Kidney (tissue), 22 donors: Measurements from ENCODE around the gene RPP25. TPM values are rescaled to one million over a fixed set of nuclear protein-coding genes. Genes with fewer than 3 reads are reported as not detected.
A peak's percentile ranks its signal among the peaks of the same experiment; 100 is the strongest.

Source experiments
- DNase-seq, 5 donors: peaks; one replicate each; pipeline ENCODE4 v3.0.0-alpha.2; 2013 to 2020
- FAIRE-seq: peaks from 2 replicates; lab custom pipeline; 2012; peaks lifted over from hg19 to GRCh38; lab: Jason Lieb, UNC
- H3K27ac ChIP-seq, 2 donors: one replicate each; pipeline ENCODE4 v1.7.0; 2013; ENCODE audit warnings: low read depth in 2 of 2, low read length in 2 of 2, inconsistent platforms in 1 of 2
- H3K27me3 ChIP-seq: one replicate; pipeline ENCODE4 v1.7.1; 2013; ENCODE audit warnings: low read length, inconsistent platforms; ENCODE audit not compliant: control insufficient read depth, insufficient read depth
- H3K36me3 ChIP-seq, 3 donors: one replicate each; pipeline versions ENCODE4 v1.7.0 to v1.7.1; 2013; ENCODE audit warnings: low read length in 3 of 3, control low read depth in 1 of 3, inconsistent platforms in 1 of 3; ENCODE audit not compliant: insufficient read depth in 3 of 3, control insufficient read depth in 2 of 3
- H3K4me1 ChIP-seq, 3 donors: one replicate each; pipeline versions ENCODE4 v1.7.0 to v1.7.1; 2013; ENCODE audit warnings: low read length in 3 of 3, inconsistent platforms in 1 of 3, low read depth in 1 of 3; ENCODE audit not compliant: control insufficient read depth in 2 of 3, insufficient read depth in 2 of 3
- H3K4me3 ChIP-seq, 3 donors: one replicate each; pipeline versions ENCODE4 v1.7.0 to v1.8.1; 2013; ENCODE audit warnings: low read length in 3 of 3, control low read depth in 1 of 3, inconsistent platforms in 1 of 3
- H3K9ac ChIP-seq, 3 donors: one replicate each; pipeline versions ENCODE4 v1.7.0 to v1.7.1; 2013; ENCODE audit warnings: low read length in 3 of 3, control low read depth in 1 of 3, inconsistent platforms in 1 of 3
- H3K9me3 ChIP-seq, 3 donors: one replicate each; pipeline versions ENCODE4 v1.7.0 to v1.7.1; 2013; ENCODE audit warnings: low read length in 3 of 3, control low read depth in 1 of 3, inconsistent platforms in 1 of 3; ENCODE audit not compliant: control insufficient read depth in 2 of 3, insufficient read depth in 1 of 3
- intact Hi-C: fragments of 100-400 bp; cut with DNase I; formaldehyde crosslinking; loops from one replicate; pipeline ENCODE4 v1.11.1; 2022
- long read RNA-seq, 10 donors: library from polyadenylated mRNA in 1 of 10; unstranded in 1 of 10; transcript quantifications; one replicate each; pipeline ENCODE4 v2.0.0 and lab custom pipeline, GENCODE V29; 2021 to 2026
- polyA plus RNA-seq: library from polyadenylated mRNA; stranded (reverse); fragments of 350-450 nt; fragmentation: Illumina TruSeq; extraction: RNeasy Lipid Tissue Mini Kit (QIAGEN cat#74804); gene quantifications from one replicate; pipeline ENCODE4 v1.2.3, GENCODE V29; 2014; ENCODE audit warnings: low read depth, low replicate concordance; ENCODE audit not compliant: insufficient read depth
- total RNA-seq: library from RNA; stranded (reverse); fragmentation: NEBNext Ultra II Directional; extraction: Animal tissue kit (Norgen Biotek cat#: 25700); gene quantifications from one replicate; pipeline ENCODE4 v1.2.1, GENCODE V29; 2021
- TF ChIP-seq, protein P1 (sequence below): IDR thresholded peaks from 3 replicates; pipeline ENCODE4 v1.5.1; 2012; ENCODE audit warnings: mild to moderate bottlenecking, moderate library complexity, borderline replicate concordance; ENCODE audit not compliant: insufficient read depth; ENCODE audit errors: extremely low read depth
- donor health status: control.
- donor health status: control.
- donor health status: control.
- donor health status: control.
- donor health status: control.
- donor health status: DM: yes; HTN: yes; CAD: no.
- donor health status: Normal renal cell carcinoma (clear cell type).

The RPP25 gene, protein sequence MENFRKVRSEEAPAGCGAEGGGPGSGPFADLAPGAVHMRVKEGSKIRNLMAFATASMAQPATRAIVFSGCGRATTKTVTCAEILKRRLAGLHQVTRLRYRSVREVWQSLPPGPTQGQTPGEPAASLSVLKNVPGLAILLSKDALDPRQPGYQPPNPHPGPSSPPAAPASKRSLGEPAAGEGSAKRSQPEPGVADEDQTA
- total RNA-seq (7.2 TPM), polyA plus RNA-seq (7.3 TPM)
- long read RNA-seq, donor 1, transcript RPP25-201 (1 exons, 3,049 nt): major isoform, 6 of 6 reads
- long read RNA-seq, donor 1, partial matches to known transcripts: 0 of 6 reads
- long read RNA-seq, donor 1, other reads (novel, unspliced or antisense): 0 of 6 reads
- long read RNA-seq, donor 2, partial matches to known transcripts: 0 of 2 reads
- long read RNA-seq, donor 2, other reads (novel, unspliced or antisense): 0 of 2 reads
- long read RNA-seq, donor 3, partial matches to known transcripts: 0 of 1 reads
- long read RNA-seq, donor 3, other reads (novel, unspliced or antisense): 0 of 1 reads
- long read RNA-seq, donor 4, partial matches to known transcripts: 0 of 3 reads
- long read RNA-seq, donor 4, other reads (novel, unspliced or antisense): 0 of 3 reads
- long read RNA-seq, donor 5: 0 reads
- long read RNA-seq, donor 6, transcript RPP25-201 (1 exons, 3,049 nt): major isoform, 6 of 6 reads
- long read RNA-seq, donor 6, partial matches to known transcripts: 0 of 6 reads
- long read RNA-seq, donor 6, other reads (novel, unspliced or antisense): 0 of 6 reads
- long read RNA-seq, donor 7, transcript RPP25-201 (1 exons, 3,049 nt): major isoform, 20 of 20 reads
- long read RNA-seq, donor 7, partial matches to known transcripts: 0 of 20 reads
- long read RNA-seq, donor 7, other reads (novel, unspliced or antisense): 0 of 20 reads
- long read RNA-seq, donor 8, transcript RPP25-201 (1 exons, 3,049 nt): major isoform, 6 of 6 reads
- long read RNA-seq, donor 8, partial matches to known transcripts: 0 of 6 reads
- long read RNA-seq, donor 8, other reads (novel, unspliced or antisense): 0 of 6 reads
- long read RNA-seq, donor 9, partial matches to known transcripts: 0 of 4 reads
- long read RNA-seq, donor 9, other reads (novel, unspliced or antisense): 0 of 4 reads
- long read RNA-seq, donor 10, partial matches to known transcripts: 0 of 4 reads
- long read RNA-seq, donor 10, other reads (novel, unspliced or antisense): 0 of 4 reads

DNA sequence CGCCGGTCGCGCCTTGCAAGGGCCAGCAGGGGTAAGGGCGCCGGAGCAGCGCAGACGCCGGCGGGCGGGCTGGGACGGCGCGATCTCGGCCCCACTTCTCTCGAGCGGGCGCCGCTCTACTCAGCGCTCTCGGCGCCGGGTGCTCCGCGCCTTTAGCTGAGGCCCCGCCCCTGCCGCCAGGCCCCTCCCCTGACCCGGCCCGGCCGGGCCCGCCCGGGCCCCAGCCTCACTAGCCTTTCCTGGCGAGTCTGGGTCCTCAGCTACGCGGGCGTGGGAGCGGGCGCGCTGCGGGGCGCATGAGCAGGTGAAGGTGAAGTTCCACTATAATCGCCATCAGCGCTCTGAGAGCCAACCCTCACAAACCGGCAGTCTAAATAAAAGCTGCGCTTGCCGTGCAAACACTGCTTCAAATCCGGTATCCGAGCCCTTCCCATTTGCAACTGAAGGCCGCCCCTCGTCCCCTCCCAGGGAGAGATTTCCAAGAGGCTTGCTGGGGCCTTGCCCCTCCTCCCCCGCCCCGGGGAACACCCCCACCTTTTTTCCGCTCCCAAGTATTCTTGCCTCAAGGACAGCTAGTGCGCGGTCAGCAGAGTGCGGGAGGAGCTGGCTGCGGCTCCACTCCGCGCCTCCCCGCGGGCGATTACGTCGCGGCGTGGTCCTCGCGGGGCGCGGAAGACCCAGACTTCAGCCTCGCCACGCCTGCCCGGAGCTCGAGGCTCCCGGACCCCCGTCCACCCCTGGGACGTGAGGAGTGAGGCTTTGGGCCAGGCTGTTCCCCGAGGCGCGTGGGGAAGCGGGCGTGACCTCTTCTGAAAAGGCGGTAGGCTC lies at the start of gene RPP25:
TSS of gene RPP25 (minus strand) at position 125 of the 828 bp plus-strand sequence. CDS start 189 bp downstream, outside the sequence.
- peak within 1 kb of the TSS in 1 of 2 donors; percentile 63 for H3K27ac ChIP-seq
- FAIRE-seq (no peak), DNase-seq (peak; percentile 58 to 92 (median 75))
- peak within 1 kb of the TSS; percentile 26 to 64 (median 57) for H3K4me3 ChIP-seq
- TF ChIP-seq, protein P1, sequence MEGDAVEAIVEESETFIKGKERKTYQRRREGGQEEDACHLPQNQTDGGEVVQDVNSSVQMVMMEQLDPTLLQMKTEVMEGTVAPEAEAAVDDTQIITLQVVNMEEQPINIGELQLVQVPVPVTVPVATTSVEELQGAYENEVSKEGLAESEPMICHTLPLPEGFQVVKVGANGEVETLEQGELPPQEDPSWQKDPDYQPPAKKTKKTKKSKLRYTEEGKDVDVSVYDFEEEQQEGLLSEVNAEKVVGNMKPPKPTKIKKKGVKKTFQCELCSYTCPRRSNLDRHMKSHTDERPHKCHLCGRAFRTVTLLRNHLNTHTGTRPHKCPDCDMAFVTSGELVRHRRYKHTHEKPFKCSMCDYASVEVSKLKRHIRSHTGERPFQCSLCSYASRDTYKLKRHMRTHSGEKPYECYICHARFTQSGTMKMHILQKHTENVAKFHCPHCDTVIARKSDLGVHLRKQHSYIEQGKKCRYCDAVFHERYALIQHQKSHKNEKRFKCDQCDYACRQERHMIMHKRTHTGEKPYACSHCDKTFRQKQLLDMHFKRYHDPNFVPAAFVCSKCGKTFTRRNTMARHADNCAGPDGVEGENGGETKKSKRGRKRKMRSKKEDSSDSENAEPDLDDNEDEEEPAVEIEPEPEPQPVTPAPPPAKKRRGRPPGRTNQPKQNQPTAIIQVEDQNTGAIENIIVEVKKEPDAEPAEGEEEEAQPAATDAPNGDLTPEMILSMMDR: no peak
- no peaks in the 10 kb centered on the region for H3K36me3 ChIP-seq
- peak within 1 kb of the TSS in 2 of 3 donors; percentile 32 to 37 for H3K9ac ChIP-seq
- intact Hi-C loops: no loop called here
- H3K4me1 ChIP-seq: peaks cover 0 to 18% (median 12%) of the 10 kb centered on the region in 3 donors
- no peaks in the 10 kb centered on the region for H3K9me3 ChIP-seq
- peaks cover 7% of the 10 kb centered on the region for H3K27me3 ChIP-seq

DNA sequence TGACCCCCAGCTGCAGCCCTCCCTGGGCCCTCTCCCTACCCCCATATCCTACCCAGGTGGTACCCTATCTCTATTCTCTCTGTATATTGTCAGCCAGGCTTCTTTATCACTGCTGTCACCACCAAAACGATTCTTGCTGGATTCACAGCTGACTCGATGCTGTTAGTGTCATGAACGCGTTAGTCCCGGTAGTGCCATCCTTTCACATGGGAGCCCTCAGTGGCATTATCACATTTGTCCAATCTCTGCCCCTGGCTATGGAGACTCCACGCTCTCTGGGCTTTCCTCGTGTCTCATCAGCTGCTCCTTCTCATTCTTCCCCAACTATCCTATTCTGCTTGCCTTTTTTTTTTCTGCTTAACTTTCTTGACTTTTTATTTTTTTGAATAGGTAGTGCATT lies 45.8 kb upstream of the RPP25 start:
- DNase-seq: no peak
- Histone ChIP-seq H3K9me3 (no peaks in the 10 kb centered on the region), H3K27me3 (no peaks in the 10 kb centered on the region), H3K36me3 (no peaks in the 10 kb centered on the region), H3K4me3 (no peak overlapping the region), H3K4me1 (no peaks in the 10 kb centered on the region), H3K9ac (no peak overlapping the region), H3K27ac (no peak overlapping the region)
- FAIRE-seq: no peak
- intact Hi-C loops: no loop called here
- TF ChIP-seq, protein P1: no peak

DNA sequence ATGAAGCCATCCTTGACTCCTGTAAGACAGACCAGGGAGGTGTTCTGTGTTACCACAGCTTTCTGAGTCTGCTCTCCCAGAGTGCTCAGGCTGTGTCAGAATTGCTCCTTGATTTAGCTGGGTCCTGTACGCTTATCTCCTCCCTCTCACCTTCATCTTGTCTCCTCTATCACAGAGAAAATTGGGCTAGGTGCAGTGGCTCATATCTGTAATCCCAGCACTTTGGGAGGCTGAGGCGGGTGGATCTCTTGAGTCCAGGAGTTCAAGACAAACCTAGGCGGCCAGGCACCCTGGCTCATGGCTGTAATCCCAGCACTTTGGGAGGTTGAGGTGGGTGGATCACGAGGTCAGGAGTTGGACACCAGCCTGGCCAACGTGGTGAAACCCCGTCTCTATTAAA lies 44.7 kb upstream of the RPP25 start:
- FAIRE-seq (no peak), DNase-seq (no peak)
- intact Hi-C loops: no loop called here
- H3K9ac ChIP-seq: no peak overlapping the region
- peaks cover 0 to 3% (median 0%) of the 10 kb centered on the region in 3 donors for H3K4me1 ChIP-seq
- H3K4me3 ChIP-seq: no peak overlapping the region
- no peak overlapping the region for H3K27ac ChIP-seq
- no peaks in the 10 kb centered on the region for H3K36me3 ChIP-seq
- no peaks in the 10 kb centered on the region for H3K9me3 ChIP-seq
- H3K27me3 ChIP-seq: no peaks in the 10 kb centered on the region
- TF ChIP-seq, protein P1: no peak
